GM19438 (cell line): ENCODE data around the gene STXBP4.
A peak's percentile ranks its signal among the peaks of the same experiment; 100 is the strongest.

ENCODE experiments used
- ATAC-seq: cut with Tn5 transposase; IDR thresholded peaks from one replicate; pipeline ENCODE4 v1.9.1; 2021; ENCODE audit warnings: low read depth; ENCODE audit not compliant: unreplicated experiment

Gene STXBP4, protein sequence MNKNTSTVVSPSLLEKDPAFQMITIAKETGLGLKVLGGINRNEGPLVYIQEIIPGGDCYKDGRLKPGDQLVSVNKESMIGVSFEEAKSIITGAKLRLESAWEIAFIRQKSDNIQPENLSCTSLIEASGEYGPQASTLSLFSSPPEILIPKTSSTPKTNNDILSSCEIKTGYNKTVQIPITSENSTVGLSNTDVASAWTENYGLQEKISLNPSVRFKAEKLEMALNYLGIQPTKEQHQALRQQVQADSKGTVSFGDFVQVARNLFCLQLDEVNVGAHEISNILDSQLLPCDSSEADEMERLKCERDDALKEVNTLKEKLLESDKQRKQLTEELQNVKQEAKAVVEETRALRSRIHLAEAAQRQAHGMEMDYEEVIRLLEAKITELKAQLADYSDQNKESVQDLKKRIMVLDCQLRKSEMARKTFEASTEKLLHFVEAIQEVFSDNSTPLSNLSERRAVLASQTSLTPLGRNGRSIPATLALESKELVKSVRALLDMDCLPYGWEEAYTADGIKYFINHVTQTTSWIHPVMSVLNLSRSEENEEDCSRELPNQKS

DNA sequence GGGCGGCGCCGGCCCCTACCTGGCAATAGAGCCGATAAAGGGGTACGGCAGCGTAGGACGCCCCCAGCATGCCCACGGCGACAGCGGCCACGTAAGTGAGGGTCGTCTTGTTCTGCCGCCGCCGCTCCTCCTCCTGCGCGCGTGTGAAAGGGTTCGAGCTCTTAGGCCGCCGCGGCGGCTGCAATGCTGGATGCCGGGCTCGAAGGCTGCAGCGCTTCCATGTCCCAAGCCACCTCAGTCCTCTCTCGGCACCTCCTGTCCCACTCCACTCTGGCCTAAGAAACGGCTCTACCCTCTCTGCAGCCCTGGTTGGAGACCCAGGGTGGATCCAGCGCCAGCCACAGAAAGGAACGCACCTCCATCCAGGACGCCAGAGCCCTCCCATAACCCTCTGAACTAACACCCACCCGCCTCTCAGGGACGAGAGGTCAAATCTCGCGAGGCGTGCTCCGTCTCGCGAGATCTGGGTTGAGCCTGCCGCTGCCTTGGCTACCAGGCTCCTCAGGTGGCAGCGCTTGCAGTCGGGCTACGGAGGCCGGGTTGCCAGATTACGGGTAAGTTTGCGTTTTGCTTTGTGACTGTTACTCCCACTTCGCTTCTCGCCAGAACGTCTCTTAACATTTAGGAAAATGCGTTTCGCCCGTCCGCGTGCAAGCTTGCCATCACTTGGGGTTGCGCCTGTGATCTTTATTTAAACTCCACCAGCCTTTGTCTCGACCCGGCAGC, at the start of gene STXBP4, which contains the start of gene COX11:
STXBP4 (plus strand) TSS at position 504 of the 726 bp plus-strand sequence. CDS start 17,455 bp downstream, outside the sequence.
COX11 (minus strand) TSS at position 393 of the 726 bp plus-strand sequence; CDS start at position 385, 8 bp downstream.
- peak; percentile 87 for ATAC-seq

DNA sequence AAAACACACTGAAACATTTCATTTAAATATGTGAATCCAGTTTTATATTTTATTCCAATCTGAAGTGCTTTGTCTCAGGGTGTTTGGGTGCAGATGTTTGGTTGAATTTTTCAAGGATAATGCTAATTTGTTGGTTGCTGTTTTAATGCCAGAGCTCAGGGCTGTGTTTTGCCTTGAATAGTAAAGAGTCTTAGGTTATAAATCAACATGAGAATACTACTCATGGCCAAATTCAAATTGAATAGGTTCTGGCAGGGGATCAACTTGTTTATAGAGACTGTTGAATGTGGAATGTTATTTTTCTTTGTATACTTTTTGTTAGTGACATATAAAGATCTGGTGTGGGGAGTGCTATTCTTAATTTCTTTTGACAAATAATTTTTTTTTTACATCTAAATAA, 49.1 kb upstream of the STXBP4 start:
- no peak for ATAC-seq

DNA sequence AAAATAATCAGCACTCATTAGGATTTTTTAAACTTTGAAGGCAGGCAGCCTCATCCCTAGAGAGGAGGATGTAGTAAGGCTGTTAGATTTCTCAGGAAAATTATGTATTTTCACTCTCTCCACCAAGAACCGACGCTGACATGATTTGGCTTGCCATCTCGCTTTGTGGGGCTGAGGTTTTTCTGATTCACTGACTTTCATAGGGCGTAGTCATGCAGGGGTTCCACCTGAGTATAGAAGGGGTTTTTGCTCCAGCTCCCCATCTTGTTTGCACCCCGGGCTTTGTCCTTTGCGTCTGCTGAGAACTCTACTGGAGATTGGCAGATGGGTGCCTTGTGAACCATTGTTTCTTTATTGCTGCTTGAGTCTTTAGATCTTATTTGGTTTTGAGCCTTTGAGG, 47.7 kb upstream of the STXBP4 start:
- ATAC-seq: no peak

DNA sequence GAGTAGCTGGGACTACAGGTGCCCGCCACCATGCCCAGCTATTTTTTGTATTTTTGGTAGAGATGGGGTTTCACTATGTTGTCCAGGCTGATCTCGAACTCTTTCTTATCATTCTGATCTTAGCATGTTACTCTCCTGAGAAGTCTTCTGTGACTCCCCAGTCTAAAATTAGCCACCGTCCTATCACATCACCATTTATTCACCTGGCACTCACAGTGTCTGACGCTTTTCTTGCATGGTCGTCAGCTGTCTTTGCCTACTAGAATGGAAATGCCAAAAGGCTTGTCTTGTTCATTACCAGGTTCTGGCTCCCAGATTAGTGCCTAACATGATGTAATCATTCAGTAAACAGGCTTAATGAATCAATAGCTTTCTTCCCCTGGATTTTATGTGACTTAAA, 44.2 kb upstream of the STXBP4 start:
- no peak for ATAC-seq

DNA sequence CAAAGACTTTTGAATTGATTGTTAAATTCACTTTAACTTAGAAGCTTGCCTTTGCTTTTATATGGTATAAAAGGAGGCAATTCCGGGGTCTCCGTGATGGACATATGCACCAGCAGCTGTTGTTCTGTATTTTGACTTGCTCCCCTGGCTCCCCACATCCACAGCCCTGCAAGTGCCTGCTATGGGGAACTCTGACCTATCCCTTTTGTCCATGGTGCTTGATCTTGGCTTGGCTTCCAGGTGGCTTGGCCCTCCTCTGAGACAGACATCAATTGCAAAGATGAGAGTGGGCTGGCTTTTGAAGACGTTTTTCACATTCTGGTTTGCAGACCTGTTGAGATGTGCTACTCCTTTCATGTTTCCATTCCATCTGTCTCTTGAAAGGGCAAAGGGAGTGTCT, 41.0 kb upstream of the STXBP4 start:
- no peak for ATAC-seq

DNA sequence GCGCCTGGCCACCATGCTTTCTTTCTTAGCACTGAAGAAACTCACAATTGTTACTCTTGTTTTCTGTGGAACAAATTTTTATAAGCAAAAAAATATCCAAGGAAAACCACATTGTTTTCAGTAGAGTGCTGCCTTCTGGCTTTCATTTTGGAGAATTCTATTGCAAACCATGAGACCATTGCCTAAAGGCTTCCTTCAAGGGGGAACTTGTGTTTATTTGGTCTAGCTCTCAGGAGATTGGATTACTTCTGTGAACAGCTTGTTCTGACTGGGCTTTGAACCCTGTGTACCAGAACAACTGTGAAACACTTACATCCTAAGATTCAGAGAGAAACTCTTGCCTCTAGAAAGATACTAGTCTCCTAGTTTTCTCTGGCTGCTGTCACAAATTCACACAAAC, 35.9 kb upstream of the STXBP4 start:
- no peak for ATAC-seq

DNA sequence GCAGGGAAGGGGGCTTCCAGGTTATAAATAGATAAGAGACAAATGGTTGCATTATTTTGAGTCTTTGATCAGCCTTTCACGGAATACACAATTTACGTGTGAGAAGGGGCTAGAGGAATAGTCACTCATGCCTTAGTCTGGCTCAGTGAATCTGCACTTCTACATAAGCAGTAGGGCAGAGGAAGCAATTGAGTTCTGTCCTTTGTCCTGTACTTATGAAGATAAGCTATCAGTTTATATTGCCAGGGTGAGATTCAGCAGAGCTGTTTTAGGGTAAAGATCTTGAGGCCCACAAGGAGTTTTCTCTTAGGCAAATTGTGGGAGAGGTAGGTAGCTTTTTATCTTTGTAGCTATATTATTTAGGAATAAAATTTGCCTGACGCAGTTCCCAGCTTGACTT, 34.6 kb upstream of the STXBP4 start:
- ATAC-seq: no peak

DNA sequence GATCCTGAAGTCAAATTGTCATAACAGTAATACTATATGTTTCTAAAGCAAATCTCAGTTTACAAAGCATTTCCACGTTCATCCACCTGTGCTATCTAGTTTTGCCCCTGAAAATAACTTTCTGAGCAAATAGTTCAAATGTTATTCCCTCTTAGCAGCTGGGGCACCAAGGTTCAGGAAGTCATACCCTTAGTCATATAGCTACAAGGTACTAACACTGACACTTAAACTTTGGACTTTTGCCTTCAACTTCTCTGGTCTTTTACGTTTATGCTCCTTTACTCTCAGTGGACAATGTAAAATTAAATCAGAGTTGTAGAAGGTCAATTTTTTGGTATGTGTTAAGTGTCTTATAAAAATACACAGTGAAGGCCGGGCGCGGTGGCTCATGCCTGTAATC, 33.1 kb upstream of the STXBP4 start:
- no peak for ATAC-seq

DNA sequence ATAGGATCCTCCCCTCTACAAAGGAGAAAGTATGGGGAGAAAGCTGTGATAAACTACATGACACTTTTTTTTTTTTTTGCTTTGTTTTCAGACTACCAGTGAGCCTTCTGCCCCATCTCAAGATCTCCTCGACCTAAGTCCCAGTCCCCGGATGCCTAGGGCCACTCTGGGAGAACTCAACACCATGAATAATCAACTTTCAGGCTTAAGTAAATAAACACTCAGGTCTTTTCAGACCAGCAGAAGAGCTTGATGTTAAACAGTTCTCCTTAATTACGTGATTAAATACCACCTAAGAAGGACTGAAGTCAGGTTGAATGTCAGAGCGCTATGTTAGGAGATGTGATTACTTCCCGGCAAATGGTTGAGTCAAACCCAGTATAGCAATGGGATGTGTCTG, 31.5 kb upstream of the STXBP4 start:
- ATAC-seq: no peak

DNA sequence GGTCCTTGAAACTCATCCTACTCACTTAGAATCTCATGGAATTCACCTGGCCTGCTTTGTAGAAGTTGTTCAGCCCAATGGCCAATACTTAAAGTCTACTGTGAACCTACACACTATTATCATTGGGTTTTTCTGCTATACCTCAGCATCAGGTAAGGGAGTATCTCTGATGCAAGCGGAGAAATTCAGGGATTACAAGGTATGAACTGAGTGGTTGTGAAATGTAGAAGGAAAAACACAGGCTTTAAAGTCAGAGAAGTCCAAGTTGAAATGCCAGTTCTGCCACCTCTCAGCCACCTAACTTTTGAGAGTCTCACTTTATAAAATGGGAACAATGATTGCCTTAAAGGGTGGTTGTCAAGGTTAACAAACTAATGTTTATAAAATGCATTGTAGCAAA, 31.1 kb upstream of the STXBP4 start:
- ATAC-seq: no peak

DNA sequence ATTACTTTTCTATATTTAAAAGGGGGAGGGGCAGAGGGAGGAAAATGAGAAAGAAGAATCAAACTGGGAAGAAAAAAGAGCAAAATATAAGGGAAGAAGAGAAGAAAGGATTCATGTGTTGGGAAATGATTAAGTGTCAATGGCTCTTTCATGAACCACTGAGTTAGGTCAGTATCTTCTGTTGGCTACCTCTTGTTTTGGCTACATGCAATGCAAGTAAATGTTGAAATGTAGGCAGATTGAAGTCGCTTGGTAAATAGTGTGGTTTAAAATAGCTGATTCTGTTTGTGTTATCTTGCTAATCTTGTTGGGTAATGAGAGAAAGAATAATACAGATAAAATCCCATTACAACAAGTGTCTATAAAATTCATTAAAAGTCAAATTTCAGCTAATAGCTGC, 27.3 kb upstream of the STXBP4 start:
- no peak for ATAC-seq

DNA sequence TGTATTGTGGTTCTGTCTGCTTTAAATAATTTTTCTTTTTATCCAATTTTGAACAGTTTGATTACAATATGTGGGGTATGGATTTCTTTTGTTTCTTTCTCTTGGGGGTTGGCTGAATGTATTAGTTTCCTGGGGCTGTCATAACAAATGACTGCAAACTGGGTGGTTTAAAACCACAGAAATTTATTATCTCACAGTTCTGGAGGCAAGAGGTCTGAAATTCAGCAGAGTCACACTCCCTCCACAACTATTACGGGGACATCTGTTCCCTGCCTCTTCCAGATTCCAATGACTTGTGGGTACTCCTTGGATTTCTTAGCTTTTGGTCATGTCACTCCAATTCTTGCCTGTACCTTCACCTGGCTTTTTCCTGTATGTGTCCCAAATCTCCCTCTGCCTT, 23.8 kb upstream of the STXBP4 start:
- ATAC-seq: no peak

DNA sequence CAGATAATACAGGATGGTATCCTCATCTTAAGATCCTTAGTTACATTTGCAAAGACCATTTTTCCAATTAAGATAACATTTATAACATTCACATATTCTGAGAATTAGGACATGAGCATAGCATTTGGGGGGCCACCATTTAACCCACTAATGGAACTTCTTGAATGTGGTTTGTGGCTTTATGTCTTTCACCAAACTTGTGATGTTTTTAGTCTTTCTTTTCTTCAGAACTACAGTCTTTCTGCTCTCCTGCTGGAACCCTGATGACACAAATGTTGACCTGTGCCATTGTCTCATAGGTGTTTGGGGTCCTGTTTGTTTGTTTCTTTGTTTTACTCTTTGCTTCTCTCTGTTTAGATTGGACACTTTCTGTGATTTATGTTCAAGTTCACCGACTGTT, 23.3 kb upstream of the STXBP4 start:
- ATAC-seq: no peak

DNA sequence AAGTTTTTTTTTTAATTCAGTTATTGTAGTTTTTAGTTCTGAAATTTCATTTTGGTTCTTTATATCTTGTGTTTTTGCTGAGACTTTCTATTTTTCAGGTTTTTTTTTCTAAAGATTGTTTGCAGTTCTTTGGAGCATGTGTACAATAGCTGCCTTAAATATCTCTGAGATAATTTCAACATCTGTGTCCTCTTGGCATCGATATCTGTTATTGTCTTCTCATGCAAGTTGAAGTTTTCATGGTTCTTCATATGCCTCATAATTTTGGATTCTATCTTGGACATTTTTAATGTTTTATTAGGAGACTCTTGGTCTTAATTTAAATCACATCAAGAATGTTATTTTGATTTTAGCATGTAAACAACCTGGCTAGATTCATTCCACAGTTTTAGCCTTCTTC, 22.9 kb upstream of the STXBP4 start:
- no peak for ATAC-seq

DNA sequence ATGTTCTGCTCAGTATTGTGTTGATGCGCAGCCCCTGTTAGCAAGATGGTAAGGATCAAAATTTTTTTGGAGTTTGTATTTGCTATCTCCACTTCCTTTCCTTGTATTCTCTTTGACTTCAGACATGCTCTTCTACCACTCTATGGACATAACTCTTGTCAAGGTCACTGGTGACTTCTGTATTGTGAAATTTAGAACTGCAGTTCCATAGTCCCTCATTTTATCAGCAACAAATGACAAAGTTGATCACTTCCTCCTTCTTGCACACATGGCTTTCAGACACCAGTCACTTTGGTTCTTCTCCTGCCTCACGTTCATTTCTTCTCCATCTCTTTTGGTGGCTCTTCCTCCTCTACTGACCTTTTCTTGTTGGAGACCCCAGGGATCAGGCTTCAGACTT, 21.2 kb upstream of the STXBP4 start:
- ATAC-seq: no peak

DNA sequence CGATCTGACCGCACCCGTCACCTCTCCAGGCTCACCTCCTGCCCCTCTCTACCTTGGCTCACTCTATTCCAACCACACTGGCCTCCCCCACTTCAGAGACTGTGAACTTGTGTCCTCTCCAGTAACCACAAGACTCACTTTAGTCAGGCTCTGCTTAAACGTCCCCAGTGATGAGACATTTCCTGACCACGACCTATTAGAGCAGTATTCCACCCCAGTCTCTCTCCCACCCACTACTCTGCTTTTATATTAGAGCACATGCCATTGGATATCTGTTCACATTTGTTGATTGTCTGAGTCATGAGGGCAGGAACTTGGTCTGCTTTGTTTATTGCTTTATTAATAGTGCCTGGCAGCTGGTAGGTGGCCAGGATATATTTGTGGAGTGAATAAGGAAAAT, 20.2 kb upstream of the STXBP4 start:
- ATAC-seq: no peak

DNA sequence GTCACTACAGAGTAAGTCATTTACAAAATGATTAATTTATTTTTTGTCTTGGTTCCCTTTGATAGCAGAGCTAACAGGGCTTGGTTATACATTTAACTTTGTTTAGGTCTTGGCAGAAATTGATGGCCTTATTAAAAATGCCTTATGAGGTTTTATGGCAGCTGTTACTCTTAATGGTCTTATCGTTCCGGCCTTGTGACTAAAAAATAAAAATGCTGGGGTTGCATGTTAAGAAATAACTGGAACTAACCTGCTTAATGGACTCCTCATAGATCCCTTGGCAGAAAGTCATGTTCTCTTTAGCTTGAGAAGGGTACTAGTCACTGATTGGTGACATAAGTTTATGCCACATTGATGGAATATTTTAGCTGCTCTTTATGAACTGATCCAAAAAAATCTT, 18.4 kb upstream of the STXBP4 start:
- no peak for ATAC-seq

DNA sequence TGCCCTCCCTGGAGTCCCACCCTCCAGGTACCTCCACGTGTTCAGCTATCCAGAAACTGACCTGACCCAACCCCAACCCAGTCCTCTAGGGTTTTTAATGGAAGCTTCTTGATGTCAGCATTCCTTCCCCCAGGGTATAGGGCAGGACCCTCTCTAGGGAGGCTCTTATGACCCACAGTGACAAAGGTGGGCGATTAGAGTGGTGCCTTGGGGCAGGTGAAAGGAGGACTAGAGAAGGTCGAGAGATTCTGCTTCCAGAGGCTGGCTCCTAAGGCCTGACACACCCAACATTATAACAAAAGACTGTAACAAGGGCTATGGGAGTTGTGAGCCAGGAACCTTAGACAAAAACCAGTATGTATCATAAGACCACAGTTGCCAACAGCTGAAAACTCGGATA, 17.3 kb upstream of the STXBP4 start:
- no peak for ATAC-seq

DNA sequence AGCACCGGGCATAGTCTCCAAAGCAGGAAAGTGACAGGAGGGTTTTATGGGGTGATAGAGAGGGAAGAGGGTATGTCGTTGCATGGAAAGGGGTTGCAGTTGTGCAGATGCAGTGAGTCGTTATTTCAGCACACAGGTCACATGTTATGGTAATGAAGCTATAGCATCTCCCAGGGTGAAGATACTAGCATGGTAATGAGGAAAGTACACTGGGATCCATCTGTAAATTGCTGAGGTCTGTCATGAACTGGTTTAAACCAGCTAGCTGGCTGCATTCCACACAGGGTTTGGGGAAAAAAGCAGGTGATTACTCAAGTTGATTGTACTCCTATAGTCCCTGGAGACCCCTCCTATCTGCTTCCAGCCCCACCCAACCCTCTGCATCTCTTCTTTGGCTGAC, 11.8 kb upstream of the STXBP4 start:
- ATAC-seq: no peak

DNA sequence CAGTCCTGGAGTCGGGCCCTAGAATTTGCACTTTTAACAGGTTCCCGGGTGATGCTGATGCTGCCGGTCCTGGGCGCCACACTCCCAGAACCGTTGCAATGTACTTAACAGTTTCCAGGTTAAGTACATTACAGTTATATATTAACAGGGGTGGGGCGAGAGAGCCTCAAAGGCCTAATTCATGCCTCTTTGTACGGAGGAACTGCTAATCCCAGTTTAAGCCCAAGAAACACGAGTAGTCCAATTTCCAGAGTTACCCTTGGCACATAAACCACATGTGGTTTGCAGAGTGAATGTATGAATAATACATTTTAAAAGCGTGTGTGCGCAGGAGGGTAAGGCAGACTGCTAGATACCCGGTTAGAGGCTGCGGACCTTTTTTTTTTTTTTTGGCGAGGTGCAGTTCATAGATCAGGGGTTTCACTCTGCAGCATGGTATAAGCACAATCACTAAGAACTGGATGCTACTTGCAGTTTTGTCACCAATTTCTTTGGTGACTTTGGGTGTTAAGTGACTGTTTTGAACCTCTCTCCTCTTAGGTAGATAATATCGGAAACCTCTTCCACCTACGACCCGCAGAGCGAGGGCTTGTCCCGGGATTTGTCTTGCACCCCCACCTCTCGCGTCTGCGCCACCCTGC, 824 bp upstream of the STXBP4 start:
- ATAC-seq: peak; percentile 13

DNA sequence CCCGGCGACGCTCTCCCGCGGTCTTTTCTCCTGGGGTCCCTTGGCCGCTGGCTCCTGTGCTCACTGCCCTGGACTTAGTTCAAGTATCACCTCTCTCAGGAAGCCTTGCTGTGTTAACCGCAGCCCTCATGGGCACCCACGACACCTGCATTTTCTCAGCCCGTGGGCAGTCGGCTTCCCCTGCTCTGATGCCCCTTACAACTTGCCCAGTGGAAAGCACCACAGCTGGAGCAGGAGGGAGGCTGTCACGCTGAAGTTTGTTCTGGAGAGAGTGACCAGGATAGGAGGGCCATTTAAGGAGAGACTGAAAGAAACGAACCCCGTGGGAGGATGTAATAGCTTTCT, 395 bp downstream of the STXBP4 start:
- peak; percentile 30 for ATAC-seq
